ENCODE measurements around the gene UBXN6.

UBXN6 gene

GRCh38 chr19:4455719-4456475 lies 1.7 kb downstream of the UBXN6 start:
- DNase-seq: peak; percentile 84

GRCh38 chr19:4454747-4455718 lies 2.6 kb downstream of the UBXN6 start:
- DNase-seq: no peak

GRCh38 chr19:4453232-4454179 lies 4.1 kb downstream of the UBXN6 start:
- no peak for DNase-seq

- no peak for DNase-seq
Observed at GRCh38 chr19:4452230-4452990, 5.2 kb downstream of the UBXN6 start.

- peak; percentile 91 for DNase-seq
Observed at GRCh38 chr19:4449639-4450028, 8.0 kb downstream of the UBXN6 start.

GRCh38 chr19:4449022-4449638 lies 8.5 kb downstream of the UBXN6 start:
- DNase-seq: peak; percentile 93

- DNase-seq: no peak
Observed at GRCh38 chr19:4448147-4448985, 9.2 kb downstream of the UBXN6 start.

GRCh38 chr19:4447327-4448146 lies 10.1 kb downstream of the UBXN6 start:
- no peak for DNase-seq

GRCh38 chr19:4446704-4447200 lies 10.8 kb downstream of the UBXN6 start:
- no peak for DNase-seq

- DNase-seq: no peak
Observed at GRCh38 chr19:4445963-4446703, 11.5 kb downstream of the UBXN6 start.

- no peak for DNase-seq
Observed at GRCh38 chr19:4444765-4445741, 12.5 kb downstream of the UBXN6 start.

- no peak for DNase-seq
Observed at GRCh38 chr19:4443966-4444764, 13.4 kb downstream of the UBXN6 start.

GRCh38 chr19:4443188-4443587 lies 14.4 kb downstream of the UBXN6 start:
- DNase-seq: no peak

- DNase-seq: no peak
Observed at GRCh38 chr19:4442819-4443146, 14.8 kb downstream of the UBXN6 start.

GRCh38 chr19:4441994-4442818 lies 15.4 kb downstream of the UBXN6 start:
- DNase-seq: no peak

- DNase-seq: no peak
Observed at GRCh38 chr19:4439243-4439642, 18.4 kb downstream of the UBXN6 start.
